GM12878 (cell line): Measurements from ENCODE around the gene ZC3H10. TPM values are rescaled to one million over a fixed set of nuclear protein-coding genes. Genes with fewer than 3 reads are reported as not detected.
A peak's percentile ranks its signal among the peaks of the same experiment; 100 is the strongest.

Experiments
- ATAC-seq: fragments of 200-7000 bp; cut with Tn5 transposase; 3 replicates; pipeline ENCODE4 v1.9.1; 2020; ENCODE audit warnings: mild to moderate bottlenecking, moderate library complexity
- Bru-seq: library from RNA; stranded (reverse); fragments of 400-500 nt; gene quantifications from one replicate; lab custom pipeline; 2021; lab: Mats Ljungman, UMichigan
- BruChase-seq, 2 experiments: library from RNA; stranded (reverse); fragments of 400-500 nt; gene quantifications; one replicate each; lab custom pipeline; 2021; lab: Mats Ljungman, UMichigan
- BruUV-seq: library from RNA; stranded (reverse); fragments of 400-500 nt; replicated peaks from 2 replicates; lab custom pipeline; 2021; lab: Mats Ljungman, UMichigan
- CTCF ChIA-PET: fragments of 300-600 bp; sonication (Branson Sonifier 250); formaldehyde crosslinking; extraction: SDS; loops from one replicate; lab custom pipeline; 2021; ENCODE audit warnings: inconsistent platforms; lab: Yijun Ruan, JAX
- POLR2A ChIA-PET: fragments of 350-600 bp; formaldehyde crosslinking; extraction: SDS; loops from one replicate; lab custom pipeline; 2021; ENCODE audit warnings: inconsistent platforms; lab: Charles Lee
- RAD21 ChIA-PET: fragments of 300-600 bp; sonication (Branson Sonifier 250); formaldehyde crosslinking; loops from one replicate; lab custom pipeline; 2023; ENCODE audit warnings: antibody characterized with exemption; ENCODE audit not compliant: unreplicated experiment; lab: Charles Lee
- SMC1A ChIA-PET: fragments of 300-600 bp; sonication (Branson Sonifier 250); formaldehyde crosslinking; loops from one replicate; lab custom pipeline; 2023; ENCODE audit not compliant: unreplicated experiment, uncharacterized antibody; lab: Charles Lee
- DNase-seq: peaks from one replicate; pipeline ENCODE4 v3.0.0-alpha.2; 2011; ENCODE audit warnings: low read depth, low spot score
- FAIRE-seq: peaks from 3 replicates; lab custom pipeline; 2011; peaks lifted over from hg19 to GRCh38; lab: Jason Lieb, UNC
- H2AFZ ChIP-seq: 2 replicates; pipeline ENCODE4 v1.6.0; 2011; ENCODE audit warnings: low read depth, low read length, control low read depth; ENCODE audit not compliant: control insufficient read depth
- H3K27ac ChIP-seq: 2 replicates; pipeline ENCODE4 v1.5.1; 2011; ENCODE audit warnings: control low read depth; ENCODE audit not compliant: control insufficient read depth, insufficient read depth
- H3K27me3 ChIP-seq, 2 experiments: replicated peaks in 1 of 2; 2 replicates each; pipeline versions ENCODE4 v1.6.0 to v1.6.1; 2011; ENCODE audit warnings: low read length in 1 of 2; ENCODE audit not compliant: control insufficient read depth in 2 of 2, insufficient read depth in 2 of 2
- H3K36me3 ChIP-seq, 2 experiments: 2 replicates each; pipeline ENCODE4 v1.5.1; 2011; ENCODE audit warnings: low read length in 1 of 2; ENCODE audit not compliant: control insufficient read depth in 2 of 2, insufficient read depth in 2 of 2
- H3K4me1 ChIP-seq: 2 replicates; pipeline ENCODE4 v1.6.1; 2011; ENCODE audit warnings: mild to moderate bottlenecking, low read length, moderate library complexity, mixed read lengths; ENCODE audit not compliant: control insufficient read depth, insufficient read depth
- H3K4me2 ChIP-seq: 2 replicates; pipeline ENCODE4 v1.6.0; 2011; ENCODE audit warnings: control low read depth; ENCODE audit not compliant: control insufficient read depth, insufficient read depth
- H3K4me3 ChIP-seq: fragments of 200-600 bp; sonication (generic); 2 replicates; pipeline ENCODE4 v1.5.1; 2016
- H3K79me2 ChIP-seq: 2 replicates; pipeline ENCODE4 v1.6.0; 2011; ENCODE audit warnings: low read length; ENCODE audit not compliant: control insufficient read depth, insufficient read depth
- H3K9ac ChIP-seq: 2 replicates; pipeline ENCODE4 v1.8.0; 2011; ENCODE audit warnings: low read length, control low read depth, mixed read lengths; ENCODE audit not compliant: control insufficient read depth, insufficient read depth
- H3K9me3 ChIP-seq: replicated peaks from 3 replicates; pipeline ENCODE4 v1.5.1; 2011; ENCODE audit warnings: mild to moderate bottlenecking, low read length; ENCODE audit not compliant: control insufficient read depth, insufficient read depth
- H4K20me1 ChIP-seq: 2 replicates; pipeline ENCODE4 v1.6.0; 2011; ENCODE audit not compliant: control insufficient read depth, insufficient read depth
- CTCF ChIP-seq, 3 experiments: IDR thresholded peaks in 2 of 3; conservative IDR thresholded peaks in 1 of 3; 2 replicates each; pipeline ENCODE4 v1.5.1; 2011; ENCODE audit warnings: low read depth in 3 of 3, low read length in 3 of 3, mild to moderate bottlenecking in 3 of 3, control low read depth in 2 of 3, moderate library complexity in 2 of 3, inconsistent platforms in 1 of 3, mixed read lengths in 1 of 3; ENCODE audit not compliant: control insufficient read depth in 2 of 3, insufficient read depth in 1 of 3; ENCODE audit errors: extremely low read depth in 1 of 3
- EGR1 ChIP-seq, 2 experiments: IDR thresholded peaks; 1 replicate in 1 of 2; 2 replicates in 1 of 2; pipeline ENCODE4 v1.6.1; 2011 to 2012; ENCODE audit warnings: low read depth in 2 of 2, low read length in 2 of 2, borderline replicate concordance in 1 of 2, mild to moderate bottlenecking in 1 of 2, moderate library complexity in 1 of 2
- MEF2B ChIP-seq: fragments of 450-650 bp; IDR thresholded peaks from 2 replicates; pipeline ENCODE4 v1.6.1; 2018; ENCODE audit warnings: mild to moderate bottlenecking, moderate library complexity; ENCODE audit not compliant: partially characterized antibody, poor library complexity, severe bottlenecking
- NFYA ChIP-seq: IDR thresholded peaks from 2 replicates; pipeline ENCODE4 v1.6.1; 2011; ENCODE audit warnings: low read depth, mild to moderate bottlenecking, low read length, improper control_type of control experiment, borderline replicate concordance
- SP1 ChIP-seq: IDR thresholded peaks from one replicate; pipeline ENCODE4 v1.6.1; 2011; ENCODE audit warnings: low read depth, low read length
- ZNF207 ChIP-seq: fragments of 450-650 bp; IDR thresholded peaks from 2 replicates; pipeline ENCODE4 v1.6.1; 2014; ENCODE audit warnings: antibody characterized with exemption, mild to moderate bottlenecking, borderline replicate concordance
- WGBS: methylation state at CpG from one replicate; pipeline ENCODE4 v1.1.6; 2016; ENCODE audit warnings: low lambda C conversion rate; ENCODE audit not compliant: insufficient replicate concordance, insufficient coverage; ENCODE audit errors: missing lambda C conversion rate; 5-methylcytosine and 5-hydroxymethylcytosine counted together
- in situ Hi-C: fragments of 300-500 bp; cut with MboI; formaldehyde crosslinking; loops from 9 replicates; pipeline ENCODE4 v1.14.3; 2018; ENCODE audit warnings: mixed read lengths
- intact Hi-C: fragments of 100-400 bp; cut with micrococcal nuclease; formaldehyde crosslinking; loops from one replicate; pipeline ENCODE4 v1.14.2; 2022; ENCODE audit not compliant: unreplicated experiment
- long read RNA-seq, 2 experiments: library from polyadenylated mRNA; unstranded; transcript quantifications; one replicate each; pipeline ENCODE4 v2.0.0, GENCODE V29; 2019 to 2020
- polyA minus RNA-seq, 3 experiments: library from RNA; depleted of rRNA, polyadenylated mRNA; stranded (reverse); fragments of >200 nt; gene quantifications; 2 replicates each; pipeline ENCODE4 v1.2.3, GENCODE V29; 2011
- polyA plus RNA-seq, 11 experiments: library from polyadenylated mRNA; depleted of rRNA in 4 of 11; unstranded in 6 of 11; stranded (reverse) in 5 of 11; fragments of >200 nt; fragmentation: Nextera tagmentation in 4 of 11; fragmentation: Illumina TruSeq in 1 of 11; extraction: Ambion mirVana in 4 of 11; extraction: Trizol in 1 of 11; gene quantifications; 1 replicate in 1 of 11; 2 replicates in 10 of 11; pipeline versions ENCODE4 v1.2.1 to v1.2.3, GENCODE V29; 2011 to 2016; ENCODE audit warnings: inconsistent platforms in 2 of 11, missing spikeins in 2 of 11, low read depth in 1 of 11
- total RNA-seq, 4 experiments: library from RNA; depleted of rRNA in 3 of 4; stranded (reverse); fragments of >200 nt in 3 of 4; fragmentation: Illumina TruSeq in 1 of 4; extraction: Trizol in 1 of 4; gene quantifications; 2 replicates each; pipeline versions ENCODE4 v1.2.1 to v1.2.3, GENCODE V29; 2013 to 2021
- TF ChIP-seq, protein P1 (sequence below): fragments of 450-650 bp; IDR thresholded peaks from 2 replicates; pipeline ENCODE4 v1.6.1; 2017; ENCODE audit warnings: mild to moderate bottlenecking, moderate library complexity

Gene ZC3H10, protein sequence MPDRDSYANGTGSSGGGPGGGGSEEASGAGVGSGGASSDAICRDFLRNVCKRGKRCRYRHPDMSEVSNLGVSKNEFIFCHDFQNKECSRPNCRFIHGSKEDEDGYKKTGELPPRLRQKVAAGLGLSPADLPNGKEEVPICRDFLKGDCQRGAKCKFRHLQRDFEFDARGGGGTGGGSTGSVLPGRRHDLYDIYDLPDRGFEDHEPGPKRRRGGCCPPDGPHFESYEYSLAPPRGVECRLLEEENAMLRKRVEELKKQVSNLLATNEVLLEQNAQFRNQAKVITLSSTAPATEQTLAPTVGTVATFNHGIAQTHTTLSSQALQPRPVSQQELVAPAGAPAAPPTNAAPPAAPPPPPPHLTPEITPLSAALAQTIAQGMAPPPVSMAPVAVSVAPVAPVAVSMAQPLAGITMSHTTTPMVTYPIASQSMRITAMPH
- 17.6 and 18.6 TPM in 2 replicates for total RNA-seq (2013; cell fraction: nucleolus; rRNA removed)
- total RNA-seq (2014; rRNA removed) = 4.2 and 4.4 TPM in 2 replicates
- 4.3 TPM in 2 replicates for total RNA-seq (2014; rRNA removed; fragmentation: Illumina TruSeq; extraction: Trizol)
- 6.4 and 7.0 TPM in 2 replicates for total RNA-seq (2021)
- 0.56 TPM for polyA plus RNA-seq (2011; ENCODE audit: low read depth)
- polyA plus RNA-seq (2011; rRNA removed) = 1.3 and 1.8 TPM in 2 replicates
- 1.3 and 1.7 TPM in 2 replicates for polyA plus RNA-seq (2011; cell fraction: cytosol; rRNA removed)
- 4.7 and 5.0 TPM in 2 replicates for polyA plus RNA-seq (2011; cell fraction: nucleus; rRNA removed)
- polyA plus RNA-seq (2012) = 0.89 and 1.4 TPM in 2 replicates
- polyA plus RNA-seq (2014; fragmentation: Illumina TruSeq; extraction: Trizol) = 1.8 and 2.6 TPM in 2 replicates
- polyA plus RNA-seq (2014; fragmentation: Nextera tagmentation; extraction: Ambion mirVana) = under 1 TPM; 0.56 to 0.75 TPM
- polyA plus RNA-seq (2014; rRNA removed) = 3.2 and 4.0 TPM in 2 replicates
- 1 to 10 TPM; 3.3 to 4.2 TPM for polyA plus RNA-seq (2016; fragmentation: Nextera tagmentation; extraction: Ambion mirVana)
- 11.3 and 12.2 TPM in 2 replicates for polyA minus RNA-seq (2011; rRNA and poly(A)+ RNA removed)
- polyA minus RNA-seq (2011; cell fraction: cytosol; rRNA and poly(A)+ RNA removed) = 2.3 and 2.7 TPM in 2 replicates
- 19.3 and 28.1 TPM in 2 replicates for polyA minus RNA-seq (2011; cell fraction: nucleus; rRNA and poly(A)+ RNA removed)
- Bru-seq, nascent RNA = percentile 70 among the genes with signal in this experiment
- BruChase-seq, experiment 1, labeled RNA remaining after a 6-hour chase = percentile 60 among the genes with signal in this experiment
- BruChase-seq, experiment 2, labeled RNA remaining after a 2-hour chase = percentile 67 among the genes with signal in this experiment
- long read RNA-seq, experiment 1, full-length matches to known transcripts = 3 of 3 reads
- long read RNA-seq, experiment 1, partial matches to known transcripts = 0 of 3 reads
- long read RNA-seq, experiment 1, other reads (novel, unspliced or antisense) = 0 of 3 reads
- long read RNA-seq, experiment 2, partial matches to known transcripts = 0 of 2 reads
- long read RNA-seq, experiment 2, other reads (novel, unspliced or antisense) = 0 of 2 reads

DNA sequence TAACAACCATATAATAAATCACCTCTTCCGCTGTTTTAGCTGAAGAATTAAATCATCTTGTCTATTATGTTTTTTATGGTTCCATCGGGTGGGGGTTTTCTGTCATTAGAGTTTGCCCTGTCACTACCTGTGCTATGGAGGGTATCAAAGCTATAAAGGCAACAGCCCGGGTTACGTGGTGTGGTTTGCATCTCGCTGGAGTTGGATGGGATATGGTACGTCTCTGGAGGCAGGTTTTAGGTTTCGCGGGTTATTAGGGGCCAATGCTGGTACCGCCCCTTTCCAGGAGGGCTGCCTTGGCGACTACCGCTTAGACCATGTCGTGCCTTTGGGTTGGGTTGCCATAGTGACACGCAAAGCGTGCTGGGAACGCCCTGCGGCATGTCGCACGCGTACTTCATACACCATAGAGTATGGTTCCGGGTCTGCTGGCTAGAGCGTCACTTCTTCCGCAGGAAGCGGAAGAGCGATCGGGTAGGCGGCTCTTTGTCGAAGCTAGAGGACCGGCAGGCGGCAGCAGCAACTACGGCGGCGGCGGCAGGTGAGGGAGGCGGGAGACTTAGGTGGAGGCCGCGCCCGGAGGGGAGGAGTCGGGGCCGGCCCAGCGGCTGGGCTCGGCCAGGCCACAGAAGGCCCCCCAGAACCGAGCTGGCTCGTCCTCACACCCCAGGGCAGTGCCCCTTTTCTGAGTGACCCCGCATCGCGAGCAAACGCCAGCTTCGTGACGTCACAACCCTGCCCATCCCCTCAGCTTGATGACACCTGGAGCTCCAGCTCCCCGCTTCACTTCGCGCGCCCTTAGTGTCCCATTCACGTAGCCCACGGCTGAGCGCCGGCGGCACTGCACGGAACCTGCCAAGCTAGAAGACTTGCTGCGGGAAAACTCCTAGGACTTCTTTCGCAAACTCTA, at the start of gene ZC3H10:
Gene ZC3H10, plus strand, starts transcription at position 489 of the 910 bp plus-strand sequence. CDS start 2,297 bp downstream, outside the sequence.
- peak within 1 kb of the TSS; percentile 99 for H3K4me2 ChIP-seq
- H3K27me3 ChIP-seq = no peaks in the 10 kb centered on the region
- intact Hi-C loops (loop anchor here (1.0 to 5.0 kb wide), 10 partner anchors 8 to 569 kb away; partner anchors contain the start of genes ANKRD52, CNPY2, DNAJC14 and MYL6B), in situ Hi-C loops (no loop called here)
- SMC1A ChIA-PET = interaction anchor here (0.6 to 4.5 kb wide), 14 partner anchors 10 to 380 kb away, joined by 3 to 50 read pairs (median 4); partner anchors contain the start of genes ESYT1, MYL6B, PA2G4 and RNF41
- BruUV-seq = no TSS peak
- H3K4me3 ChIP-seq = peak within 1 kb of the TSS; percentile 90
- peaks cover 0 to 3% of the 10 kb centered on the region in 2 experiments; a peak in 1 of 4 replicates for H3K36me3 ChIP-seq
- WGBS = 1% methylated on average over 61 of the region's 61 CpGs
- FAIRE-seq (peak; percentile 99), ATAC-seq (peak; percentile 86), DNase-seq (peak; percentile 99)
- CTCF ChIA-PET = interaction anchor here (0.5 to 4.5 kb wide), 29 partner anchors 10 to 762 kb away, joined by 3 to 121 read pairs (median 5); partner anchors contain the start of genes ANKRD52, CD63, ESYT1 and MYL6B
- H3K4me1 ChIP-seq = peaks cover 15% of the 10 kb centered on the region
- peak within 1 kb of the TSS; percentile 80 for H3K9ac ChIP-seq
- H3K9me3 ChIP-seq = no peaks in the 10 kb centered on the region
- POLR2A ChIA-PET = interaction anchor here (0.6 to 5.5 kb wide), 22 partner anchors 9 to 528 kb away, joined by 3 to 95 read pairs (median 4); partner anchors contain the start of genes ANKRD52, ATP5F1B, CNPY2 and COQ10A
- no peaks in the 10 kb centered on the region for H4K20me1 ChIP-seq
- peak within 1 kb of the TSS; percentile 79 for H3K27ac ChIP-seq
- peaks cover 28% of the 10 kb centered on the region for H3K79me2 ChIP-seq
- H2AFZ ChIP-seq = peak within 1 kb of the TSS; percentile 74
- RAD21 ChIA-PET = interaction anchor here (0.5 to 3.9 kb wide), 19 partner anchors 10 to 646 kb away, joined by 3 to 57 read pairs (median 5); partner anchors contain the start of genes ANKRD52, ESYT1, MYL6B and ORMDL2
- TF ChIP-seq ZNF207 (peak; percentile 88), EGR1 (IDR thresholded peaks at IDR 0.05; ENCODE audit: borderline replicate concordance in 1 of 2, low read depth in 2 of 2, low read length in 2 of 2) (peak; percentile 79 to 82), MEF2B (peak; percentile 69), SP1 (peak; percentile 82), CTCF (IDR thresholded peaks at IDR 0.05 in 2 of 3, conservative IDR thresholded peaks at IDR 0.05 in 1 of 3; ENCODE audit: control insufficient read depth in 2 of 3, extremely low read depth in 1 of 3, insufficient read depth in 1 of 3, low read depth in 3 of 3, low read length in 3 of 3) (peak; percentile 40 to 69 (median 48)), NFYA (no peak)
- TF ChIP-seq, protein P1, sequence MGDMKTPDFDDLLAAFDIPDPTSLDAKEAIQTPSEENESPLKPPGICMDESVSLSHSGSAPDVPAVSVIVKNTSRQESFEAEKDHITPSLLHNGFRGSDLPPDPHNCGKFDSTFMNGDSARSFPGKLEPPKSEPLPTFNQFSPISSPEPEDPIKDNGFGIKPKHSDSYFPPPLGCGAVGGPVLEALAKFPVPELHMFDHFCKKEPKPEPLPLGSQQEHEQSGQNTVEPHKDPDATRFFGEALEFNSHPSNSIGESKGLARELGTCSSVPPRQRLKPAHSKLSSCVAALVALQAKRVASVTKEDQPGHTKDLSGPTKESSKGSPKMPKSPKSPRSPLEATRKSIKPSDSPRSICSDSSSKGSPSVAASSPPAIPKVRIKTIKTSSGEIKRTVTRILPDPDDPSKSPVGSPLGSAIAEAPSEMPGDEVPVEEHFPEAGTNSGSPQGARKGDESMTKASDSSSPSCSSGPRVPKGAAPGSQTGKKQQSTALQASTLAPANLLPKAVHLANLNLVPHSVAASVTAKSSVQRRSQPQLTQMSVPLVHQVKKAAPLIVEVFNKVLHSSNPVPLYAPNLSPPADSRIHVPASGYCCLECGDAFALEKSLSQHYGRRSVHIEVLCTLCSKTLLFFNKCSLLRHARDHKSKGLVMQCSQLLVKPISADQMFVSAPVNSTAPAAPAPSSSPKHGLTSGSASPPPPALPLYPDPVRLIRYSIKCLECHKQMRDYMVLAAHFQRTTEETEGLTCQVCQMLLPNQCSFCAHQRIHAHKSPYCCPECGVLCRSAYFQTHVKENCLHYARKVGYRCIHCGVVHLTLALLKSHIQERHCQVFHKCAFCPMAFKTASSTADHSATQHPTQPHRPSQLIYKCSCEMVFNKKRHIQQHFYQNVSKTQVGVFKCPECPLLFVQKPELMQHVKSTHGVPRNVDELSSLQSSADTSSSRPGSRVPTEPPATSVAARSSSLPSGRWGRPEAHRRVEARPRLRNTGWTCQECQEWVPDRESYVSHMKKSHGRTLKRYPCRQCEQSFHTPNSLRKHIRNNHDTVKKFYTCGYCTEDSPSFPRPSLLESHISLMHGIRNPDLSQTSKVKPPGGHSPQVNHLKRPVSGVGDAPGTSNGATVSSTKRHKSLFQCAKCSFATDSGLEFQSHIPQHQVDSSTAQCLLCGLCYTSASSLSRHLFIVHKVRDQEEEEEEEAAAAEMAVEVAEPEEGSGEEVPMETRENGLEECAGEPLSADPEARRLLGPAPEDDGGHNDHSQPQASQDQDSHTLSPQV = no peak
